Activated T-cell treated with anti-CD3 and anti-CD28 coated beads, Interleukin-2, amount 50 U/mL, for 48 hours (primary cell): ENCODE results near the gene HOXA10.

Source experiments
- DNase-seq, 2 experiments: peaks; one replicate each; pipeline ENCODE4 v3.0.0-alpha.2; 2020

The HOXA10 gene

GRCh38 chr7:27203365-27203953 is 29.3 kb upstream of the HOXA10 start:
- peak in 1 of 2 experiments; percentile 15 for DNase-seq

GRCh38 chr7:27202862-27203134 is 28.7 kb upstream of the HOXA10 start:
- no peak for DNase-seq

GRCh38 chr7:27202018-27202861 is 28.1 kb upstream of the HOXA10 start:
- DNase-seq = peak in 1 of 2 experiments; percentile 19

DNA sequence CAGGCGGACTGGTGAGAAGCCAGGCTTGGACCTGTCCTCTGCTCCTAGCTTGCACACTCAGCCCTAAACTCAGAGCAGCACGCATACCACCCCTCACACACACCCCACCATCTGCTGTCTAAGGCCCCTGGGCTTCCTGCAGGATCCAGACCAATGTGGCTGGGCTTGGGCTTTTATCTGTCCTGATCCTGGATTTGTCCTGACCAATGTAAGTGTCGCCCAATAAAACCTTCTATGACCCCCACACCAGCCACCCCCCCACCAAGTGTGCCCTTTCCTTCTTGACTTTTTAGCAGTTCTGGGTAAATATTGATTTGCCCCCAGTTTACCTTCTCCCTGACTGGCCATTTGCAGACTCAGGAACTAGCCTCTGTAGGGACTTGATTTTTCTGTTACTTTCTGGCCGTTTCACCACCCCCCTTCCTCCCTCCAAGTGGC is 27.5 kb upstream of the HOXA10 start:
- DNase-seq = no peak

DNA sequence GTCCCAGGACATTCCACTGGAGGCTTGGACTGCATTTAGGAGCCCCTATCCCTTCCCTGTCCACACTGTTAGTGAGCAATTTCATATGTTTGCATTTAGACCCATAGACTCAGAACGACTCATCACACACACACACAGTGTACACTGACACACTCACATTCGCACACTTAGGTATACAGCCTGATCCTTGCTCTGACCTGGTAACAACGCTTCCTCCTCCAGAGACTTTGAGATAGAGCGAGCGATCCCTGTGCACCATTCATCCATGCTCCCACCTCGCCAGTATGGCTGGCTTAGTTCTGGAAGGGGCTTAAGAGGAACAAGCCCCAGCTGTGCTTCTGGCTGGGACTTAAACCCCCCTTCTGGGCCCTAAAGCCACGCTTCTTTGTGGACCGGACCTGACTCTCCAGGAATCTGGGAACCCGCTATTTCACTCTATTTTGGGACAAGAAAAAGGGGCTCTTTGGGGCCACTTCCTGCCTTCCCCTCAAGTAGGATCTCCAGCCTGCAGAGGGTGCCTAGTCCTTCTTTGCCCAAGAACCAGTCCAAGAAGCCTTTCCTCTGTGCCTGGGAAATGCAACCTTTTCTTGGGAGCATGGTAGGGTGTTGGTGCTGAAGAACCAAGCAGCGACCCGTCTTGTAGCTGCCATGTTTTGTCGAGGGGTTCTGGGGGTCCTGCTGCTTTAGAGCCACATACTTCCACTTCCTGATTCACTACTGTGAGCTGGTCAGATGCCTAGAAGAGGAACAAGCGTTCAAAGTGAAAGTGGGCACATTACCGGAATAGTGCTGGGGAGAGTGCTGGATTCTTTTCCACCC is 26.9 kb upstream of the HOXA10 start:
- peak; percentile 24 to 33 for DNase-seq

GRCh38 chr7:27199849-27200760 is 26.0 kb upstream of the HOXA10 start, which contains the start of gene HOXA13:
HOXA13 (minus strand) TSS chr7:27200091; CDS start chr7:27200077, 14 bp downstream.
- DNase-seq = peak; percentile 26 to 42

DNA sequence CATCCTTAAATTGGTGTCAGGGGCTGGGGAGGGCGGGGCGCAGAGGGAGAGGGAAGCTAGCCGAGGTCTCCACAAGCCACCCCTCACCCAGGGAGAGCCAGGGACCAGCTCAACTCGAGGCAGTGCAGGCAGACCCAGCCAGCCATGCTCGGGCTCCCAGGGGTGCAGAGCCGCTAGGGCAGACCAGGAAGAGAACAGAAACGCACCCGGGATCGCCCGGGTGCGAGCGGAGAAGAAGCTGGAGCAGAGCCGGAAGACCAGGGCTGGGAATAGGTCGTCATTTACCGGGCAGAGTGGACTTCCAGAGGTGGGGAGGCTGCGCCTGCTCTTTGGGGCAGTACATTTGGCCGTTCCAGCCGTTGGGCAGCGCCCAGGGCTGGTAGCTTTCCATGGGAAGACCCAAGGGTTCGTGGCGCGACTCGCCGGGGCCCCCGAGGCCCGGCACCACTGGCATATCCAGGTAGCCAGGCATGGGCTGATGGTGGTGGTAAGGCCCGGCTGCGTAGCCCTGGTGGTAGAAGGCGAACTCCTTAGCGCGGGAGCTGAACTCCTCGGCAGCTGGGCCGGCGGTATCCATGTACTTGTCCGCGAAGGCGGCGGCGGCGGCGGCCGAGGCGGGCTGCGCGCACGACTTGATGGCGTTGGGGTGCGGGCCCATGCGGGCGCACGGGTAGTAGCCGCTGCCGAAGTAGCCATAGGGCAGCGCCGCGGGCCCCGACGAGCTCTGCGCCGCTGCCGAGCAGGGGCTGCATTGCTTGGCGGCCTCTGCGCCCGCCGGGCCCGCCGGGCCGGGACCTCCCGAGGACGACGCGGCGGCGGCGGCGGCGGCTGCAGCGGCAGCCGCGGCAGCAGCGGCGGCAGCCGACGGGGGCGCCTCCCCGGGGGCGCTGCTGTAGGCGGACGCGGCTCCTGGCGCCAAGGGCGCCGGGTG is 25.0 kb upstream of the HOXA10 start:
- DNase-seq = peak; percentile 40 to 42

- peak; percentile 32 to 37 for DNase-seq
Observed at GRCh38 chr7:27198138-27198841, 24.2 kb upstream of the HOXA10 start.

DNA sequence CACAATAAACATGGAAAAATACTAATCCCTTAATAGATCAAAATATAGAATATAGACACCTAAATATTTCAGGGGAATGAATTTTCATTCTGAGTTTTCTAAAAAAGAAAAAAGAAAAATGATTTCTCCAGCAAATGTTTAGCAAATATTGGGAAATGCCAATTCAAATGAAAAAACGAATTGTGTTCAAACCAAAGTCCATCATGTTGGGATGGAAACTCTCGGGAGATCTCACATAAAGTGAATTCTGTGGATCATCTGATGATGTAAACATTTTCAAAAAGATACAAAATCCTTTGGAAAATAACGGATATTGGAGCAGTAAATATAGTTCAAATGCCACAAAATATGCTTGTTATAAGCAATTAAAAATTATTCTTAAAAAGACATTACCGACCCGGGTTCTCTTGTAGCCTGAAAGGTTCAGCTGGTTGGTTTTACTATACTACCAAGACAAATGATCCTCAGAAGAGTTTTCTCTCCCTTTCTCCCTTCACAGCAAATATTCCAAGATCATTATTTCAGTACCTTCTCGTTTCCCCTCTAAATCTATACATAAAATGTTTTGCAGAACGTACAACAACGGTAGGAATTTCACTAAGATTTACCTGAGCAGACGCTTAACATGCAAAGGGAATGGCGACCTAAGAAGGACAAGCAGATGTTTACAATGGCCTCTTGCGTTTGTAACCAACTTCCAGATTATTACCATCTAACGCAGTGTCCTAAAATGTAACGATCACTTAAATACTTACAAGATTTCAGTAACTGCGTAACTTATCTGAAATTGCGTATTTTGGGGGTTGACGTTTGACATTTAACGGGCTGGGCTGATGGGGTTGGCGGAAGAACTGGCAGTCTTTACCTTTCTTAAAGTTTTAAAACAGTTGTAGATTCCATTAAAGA is 23.3 kb upstream of the HOXA10 start:
- DNase-seq = peak in 1 of 2 experiments; percentile 16

GRCh38 chr7:27196287-27196767 is 22.2 kb upstream of the HOXA10 start:
- DNase-seq = peak; percentile 89 to 91

DNA sequence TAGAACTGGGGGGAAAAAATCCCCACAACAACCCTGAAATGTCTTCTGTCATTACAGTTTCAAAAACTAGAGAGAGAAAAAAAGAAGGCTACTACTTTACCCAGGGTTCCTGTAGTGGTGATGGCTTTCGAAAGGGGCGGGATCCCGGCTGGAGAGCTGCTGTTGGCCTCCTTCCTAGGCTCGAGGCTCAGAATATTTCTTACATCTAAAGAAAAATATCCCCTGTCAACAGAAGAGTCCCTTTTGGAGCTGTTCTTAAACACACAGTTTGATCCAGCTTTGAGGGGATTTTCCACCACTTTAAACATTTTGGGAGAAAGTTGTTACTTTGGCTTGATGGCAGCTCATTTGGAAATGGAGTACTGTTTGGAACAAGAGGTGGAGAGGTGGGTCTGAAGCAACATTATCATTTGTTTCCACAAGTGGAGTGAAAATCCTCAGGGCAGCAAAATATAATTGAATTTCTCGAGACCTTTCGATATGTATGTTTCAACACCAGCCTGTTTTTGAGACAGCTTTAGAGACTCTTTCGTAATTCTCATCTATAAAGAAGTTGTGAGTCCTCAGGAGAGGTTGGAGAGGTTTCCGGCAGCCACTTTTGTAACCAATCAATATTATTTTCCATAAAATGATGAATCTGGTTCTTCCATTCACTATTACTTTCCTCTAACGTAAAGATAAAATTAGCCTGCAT is 20.7 kb upstream of the HOXA10 start:
- no peak for DNase-seq

GRCh38 chr7:27194002-27194352 is 19.9 kb upstream of the HOXA10 start:
- no peak for DNase-seq

- peak; percentile 23 to 27 for DNase-seq
Observed at GRCh38 chr7:27193335-27194001, 19.3 kb upstream of the HOXA10 start.

DNA sequence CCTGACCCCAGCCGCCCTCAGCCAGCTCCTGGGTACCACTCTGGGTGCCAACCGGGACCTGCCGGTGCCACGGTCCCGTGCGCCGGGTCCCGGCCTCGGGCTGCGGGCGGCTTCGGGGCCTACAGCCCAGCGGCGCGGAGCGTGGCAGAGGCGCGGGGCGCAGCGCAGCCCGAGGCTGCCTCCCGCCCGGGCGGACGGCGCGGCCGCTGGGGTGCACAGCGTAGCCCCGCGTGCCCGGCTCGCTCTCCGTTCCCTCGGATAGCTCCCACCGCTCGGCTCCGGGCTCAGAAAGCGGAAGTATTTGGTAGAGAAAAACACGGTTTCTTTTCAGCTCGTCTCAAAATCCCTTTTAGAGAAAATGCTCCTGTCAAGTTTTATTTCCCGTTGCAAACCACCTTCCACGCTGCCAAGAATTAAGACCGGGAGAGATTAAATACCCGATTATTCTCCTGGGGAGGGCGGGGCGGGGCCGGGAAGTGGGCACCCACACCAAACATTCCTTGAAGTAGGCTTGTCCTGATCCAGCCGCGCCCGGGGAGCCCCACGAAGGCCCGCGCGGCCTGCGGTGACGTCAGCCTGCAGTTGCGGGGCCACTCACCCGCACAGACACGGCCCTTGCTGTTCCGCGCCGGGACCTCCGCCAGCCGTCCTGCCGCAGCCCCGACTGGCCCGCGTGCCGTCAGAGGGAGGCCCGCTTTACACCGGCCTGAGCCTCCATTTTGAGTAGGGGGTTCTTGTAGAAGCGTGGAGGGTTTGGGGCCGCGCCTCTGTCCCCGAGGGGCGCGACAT is 18.6 kb upstream of the HOXA10 start:
- DNase-seq = peak; percentile 23 to 44

DNA sequence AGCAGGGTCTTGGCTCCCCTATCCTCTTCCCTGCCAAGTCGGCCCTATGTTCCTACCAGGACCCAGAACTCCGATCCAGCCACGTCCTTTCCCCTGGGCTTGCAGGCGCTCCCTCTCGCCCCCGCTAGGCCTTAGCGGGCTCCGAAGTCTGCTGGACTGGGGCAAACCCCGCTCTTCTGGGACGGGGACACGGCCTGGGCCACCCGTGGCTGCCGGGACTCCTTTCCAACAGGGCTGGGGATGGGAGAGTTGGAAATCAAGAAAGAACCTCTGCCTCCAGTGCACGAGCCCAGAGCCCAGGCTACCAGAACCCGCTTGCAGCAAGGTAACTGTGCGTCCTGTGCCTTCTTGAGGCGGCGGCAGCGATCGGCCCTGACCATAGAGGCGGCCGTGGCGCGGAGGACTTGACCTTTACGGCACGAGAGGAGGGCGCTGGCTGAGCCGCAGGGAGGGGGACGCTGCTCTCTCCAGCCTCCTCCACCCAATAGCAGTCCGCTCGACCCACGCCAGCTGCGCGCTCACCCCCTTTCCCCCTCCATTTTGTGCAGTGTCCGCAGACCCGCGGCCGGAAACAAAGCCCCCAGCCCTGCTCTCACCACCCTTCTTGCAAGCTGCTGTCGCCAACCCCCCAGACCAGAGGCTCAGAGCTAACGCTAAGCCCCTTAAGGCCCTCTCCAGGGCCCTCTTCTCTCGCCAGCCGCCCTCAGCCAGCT is 17.9 kb upstream of the HOXA10 start:
- DNase-seq = peak; percentile 32 to 35

DNA sequence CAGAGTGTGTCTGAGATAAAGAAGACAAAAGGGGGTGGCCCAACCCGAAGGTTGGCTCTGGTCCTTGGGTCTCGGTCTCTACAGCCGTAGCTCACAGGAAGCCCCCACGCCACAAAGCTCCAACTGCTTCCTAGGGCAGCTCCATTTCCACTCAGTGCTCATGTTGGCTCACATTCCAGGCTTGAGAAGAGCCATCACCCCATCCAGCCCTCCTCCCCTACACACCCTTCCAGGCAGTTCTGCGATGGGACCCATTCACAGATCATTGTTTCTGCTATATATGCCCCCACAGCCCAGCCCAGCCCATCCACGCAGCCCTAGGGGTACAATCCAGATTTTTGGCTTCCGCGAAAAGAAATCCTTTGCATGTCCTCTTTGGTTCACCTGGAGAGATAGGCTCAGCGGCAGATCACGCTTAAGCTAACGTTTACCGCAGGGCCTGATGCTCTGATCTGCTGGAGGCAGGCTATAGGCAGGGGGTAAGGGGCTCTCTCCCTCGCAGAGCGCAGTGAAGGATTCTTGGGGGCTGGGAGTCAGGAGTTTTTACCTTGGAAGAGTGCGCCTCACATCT is 17.1 kb upstream of the HOXA10 start:
- peak; percentile 18 to 31 for DNase-seq
